ENCODE data around the gene MGMT. TPM values are rescaled to one million over a fixed set of nuclear protein-coding genes. Genes with fewer than 3 reads are reported as not detected.

The MGMT gene
- total and polyA plus RNA-seq, 4 experiments from 2014 or later, result 18.5 to 31.3 (median 24.4) TPM

- Histone ChIP-seq H3K27me3 (ENCODE audit: insufficient read depth, low read length) (no peaks in the 10 kb centered on the region), H3K36me3 (ENCODE audit: insufficient read depth, low read length) (no peaks in the 10 kb centered on the region), H3K27ac (ENCODE audit: low read depth, low read length) (no peak overlapping the region), H3K9me3 (ENCODE audit: control insufficient read depth in 1 of 2, low read length in 2 of 2) (no peaks in the 10 kb centered on the region), H3K4me3 (ENCODE audit: low read length in 2 of 2) (no peak overlapping the region), H3K4me1 (ENCODE audit: insufficient read depth, low read length) (no peaks in the 10 kb centered on the region)
- H3K27me3 Mint-ChIP-seq, result no peaks in the 10 kb centered on the region
- peak overlapping the region in 1 of 7 donors; percentile 54 for H3K27ac Mint-ChIP-seq
- POLR2A ChIA-PET (ENCODE audit: partially characterized antibody), result no interaction called here
- H3K4me1 Mint-ChIP-seq, result peaks cover 0 to 8% (median 3%) of the 10 kb centered on the region in 4 donors
- H3K4me3 Mint-ChIP-seq, result peak overlapping the region in 1 of 8 donors; percentile 34
- H3K9me3 Mint-ChIP-seq, result peaks cover 0 to 36% (median 23%) of the 10 kb centered on the region in 8 donors
- peaks cover 13 to 61% of the 10 kb centered on the region in 2 donors for H3K36me3 Mint-ChIP-seq
- no peak for DNase-seq
- CTCF ChIA-PET (ENCODE audit: partially characterized antibody), result no interaction called here
- intact Hi-C loops (cut with micrococcal nuclease), result no loop called here
Observed at GRCh38 chr10:129624526-129624925, 157.5 kb downstream of the MGMT start.

DNA sequence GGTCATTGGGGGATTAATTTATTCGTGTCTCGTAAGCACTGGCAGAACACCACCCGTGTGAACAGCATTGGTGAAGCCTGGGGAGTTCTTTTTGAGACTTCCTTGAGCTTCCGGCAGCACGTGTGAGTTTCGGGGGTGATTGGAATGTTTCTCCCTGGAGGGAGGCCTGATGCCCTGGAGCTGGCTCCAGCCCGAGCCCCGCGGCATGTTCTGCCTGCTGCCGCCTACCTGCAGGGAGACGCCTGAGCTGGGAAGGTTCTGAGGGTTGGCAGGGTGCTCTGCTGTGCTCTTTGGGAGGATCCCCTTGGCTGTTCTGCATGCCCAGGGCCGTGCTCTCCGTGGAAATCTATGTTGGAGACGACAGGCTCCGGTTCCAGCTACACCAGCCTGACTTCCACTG is 159.3 kb downstream of the MGMT start:
- intact Hi-C loops (cut with micrococcal nuclease), result no loop called here
- CTCF ChIA-PET (ENCODE audit: partially characterized antibody), result no interaction called here
- Mint-ChIP-seq H3K36me3 (peaks cover 24 to 73% of the 10 kb centered on the region in 2 donors), H3K27ac (no peak overlapping the region), H3K27me3 (no peaks in the 10 kb centered on the region), H3K4me3 (no peak overlapping the region), H3K4me1 (peaks cover 0 to 5% (median 2%) of the 10 kb centered on the region in 4 donors), H3K9me3 (peaks cover 0 to 46% (median 31%) of the 10 kb centered on the region in 8 donors)
- H3K27ac ChIP-seq (ENCODE audit: low read depth, low read length), result no peak overlapping the region
- H3K4me1 ChIP-seq (ENCODE audit: insufficient read depth, low read length), result no peaks in the 10 kb centered on the region
- H3K36me3 ChIP-seq (ENCODE audit: insufficient read depth, low read length), result no peaks in the 10 kb centered on the region
- POLR2A ChIA-PET (ENCODE audit: partially characterized antibody), result no interaction called here
- no peak for DNase-seq
- no peaks in the 10 kb centered on the region for H3K27me3 ChIP-seq (ENCODE audit: insufficient read depth, low read length)
- H3K9me3 ChIP-seq (ENCODE audit: control insufficient read depth in 1 of 2, low read length in 2 of 2), result no peaks in the 10 kb centered on the region
- H3K4me3 ChIP-seq (ENCODE audit: low read length in 2 of 2), result no peak overlapping the region

- H3K36me3 Mint-ChIP-seq, result peaks cover 24 to 69% of the 10 kb centered on the region in 2 donors
- intact Hi-C loops (cut with micrococcal nuclease), result no loop called here
- no peaks in the 10 kb centered on the region for H3K27me3 Mint-ChIP-seq
- Histone ChIP-seq H3K27me3 (ENCODE audit: insufficient read depth, low read length) (no peaks in the 10 kb centered on the region), H3K4me3 (ENCODE audit: low read length in 2 of 2) (no peak overlapping the region), H3K4me1 (ENCODE audit: insufficient read depth, low read length) (no peaks in the 10 kb centered on the region), H3K9me3 (ENCODE audit: control insufficient read depth in 1 of 2, low read length in 2 of 2) (no peaks in the 10 kb centered on the region), H3K27ac (ENCODE audit: low read depth, low read length) (no peak overlapping the region), H3K36me3 (ENCODE audit: insufficient read depth, low read length) (no peaks in the 10 kb centered on the region)
- H3K9me3 Mint-ChIP-seq, result peaks cover 0 to 44% (median 28%) of the 10 kb centered on the region in 8 donors
- peaks cover 0 to 3% (median under 1%) of the 10 kb centered on the region in 4 donors for H3K4me1 Mint-ChIP-seq
- POLR2A ChIA-PET (ENCODE audit: partially characterized antibody), result no interaction called here
- H3K4me3 Mint-ChIP-seq, result no peak overlapping the region
- CTCF ChIA-PET (ENCODE audit: partially characterized antibody), result no interaction called here
- DNase-seq, result no peak
- no peak overlapping the region for H3K27ac Mint-ChIP-seq
Observed at GRCh38 chr10:129626796-129627435, 159.9 kb downstream of the MGMT start.

- intact Hi-C loops (cut with micrococcal nuclease), result no loop called here
- no peak overlapping the region for H3K4me3 Mint-ChIP-seq
- no peaks in the 10 kb centered on the region for H3K4me1 ChIP-seq (ENCODE audit: insufficient read depth, low read length)
- ChIA-PET CTCF (ENCODE audit: partially characterized antibody) (no interaction called here), POLR2A (ENCODE audit: partially characterized antibody) (no interaction called here)
- H3K4me1 Mint-ChIP-seq, result peaks cover 0 to 3% (median under 1%) of the 10 kb centered on the region in 4 donors
- peaks cover 25 to 69% of the 10 kb centered on the region in 2 donors for H3K36me3 Mint-ChIP-seq
- DNase-seq, result no peak
- H3K27ac ChIP-seq (ENCODE audit: low read depth, low read length), result no peak overlapping the region
- H3K9me3 ChIP-seq (ENCODE audit: control insufficient read depth in 1 of 2, low read length in 2 of 2), result no peaks in the 10 kb centered on the region
- H3K27me3 Mint-ChIP-seq, result no peaks in the 10 kb centered on the region
- H3K36me3 ChIP-seq (ENCODE audit: insufficient read depth, low read length), result no peaks in the 10 kb centered on the region
- no peaks in the 10 kb centered on the region for H3K27me3 ChIP-seq (ENCODE audit: insufficient read depth, low read length)
- H3K27ac Mint-ChIP-seq, result no peak overlapping the region
- H3K4me3 ChIP-seq (ENCODE audit: low read length in 2 of 2), result no peak overlapping the region
- H3K9me3 Mint-ChIP-seq, result peaks cover 0 to 48% (median 30%) of the 10 kb centered on the region in 8 donors
Observed at GRCh38 chr10:129627442-129627841, 160.4 kb downstream of the MGMT start.

DNA sequence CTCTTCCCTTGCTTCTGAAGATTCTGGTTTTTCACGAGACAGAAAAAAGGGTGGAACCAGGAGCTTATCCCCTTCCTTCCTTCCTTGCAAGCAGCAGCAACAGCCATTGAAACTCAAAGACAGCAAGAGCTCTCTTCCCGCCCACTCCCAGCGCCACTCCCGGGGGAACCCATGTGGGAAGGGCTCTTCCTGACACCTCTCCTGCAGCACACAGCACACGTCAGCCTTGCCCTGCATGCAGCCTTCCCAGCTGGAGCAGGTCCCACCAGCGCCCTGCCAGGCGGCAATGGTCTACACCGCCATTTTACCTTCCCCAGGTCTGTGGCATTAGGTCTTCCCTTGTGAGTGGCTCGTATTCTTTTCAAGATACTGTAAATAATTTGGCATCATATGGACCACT is 161.8 kb downstream of the MGMT start:
- Histone ChIP-seq H3K36me3 (ENCODE audit: insufficient read depth, low read length) (no peaks in the 10 kb centered on the region), H3K4me1 (ENCODE audit: insufficient read depth, low read length) (no peaks in the 10 kb centered on the region), H3K9me3 (ENCODE audit: control insufficient read depth in 1 of 2, low read length in 2 of 2) (no peaks in the 10 kb centered on the region), H3K27ac (ENCODE audit: low read depth, low read length) (no peak overlapping the region), H3K4me3 (ENCODE audit: low read length in 2 of 2) (no peak overlapping the region), H3K27me3 (ENCODE audit: insufficient read depth, low read length) (no peaks in the 10 kb centered on the region)
- intact Hi-C loops (cut with micrococcal nuclease), result no loop called here
- no peak overlapping the region for H3K27ac Mint-ChIP-seq
- no peaks in the 10 kb centered on the region for H3K27me3 Mint-ChIP-seq
- DNase-seq, result no peak
- H3K36me3 Mint-ChIP-seq, result peaks cover 32 to 77% of the 10 kb centered on the region in 2 donors
- ChIA-PET POLR2A (ENCODE audit: partially characterized antibody) (no interaction called here), CTCF (ENCODE audit: partially characterized antibody) (no interaction called here)
- no peak overlapping the region for H3K4me3 Mint-ChIP-seq
- H3K9me3 Mint-ChIP-seq, result peaks cover 0 to 52% (median 39%) of the 10 kb centered on the region in 8 donors
- H3K4me1 Mint-ChIP-seq, result peaks cover 0 to 3% (median under 1%) of the 10 kb centered on the region in 4 donors

DNA sequence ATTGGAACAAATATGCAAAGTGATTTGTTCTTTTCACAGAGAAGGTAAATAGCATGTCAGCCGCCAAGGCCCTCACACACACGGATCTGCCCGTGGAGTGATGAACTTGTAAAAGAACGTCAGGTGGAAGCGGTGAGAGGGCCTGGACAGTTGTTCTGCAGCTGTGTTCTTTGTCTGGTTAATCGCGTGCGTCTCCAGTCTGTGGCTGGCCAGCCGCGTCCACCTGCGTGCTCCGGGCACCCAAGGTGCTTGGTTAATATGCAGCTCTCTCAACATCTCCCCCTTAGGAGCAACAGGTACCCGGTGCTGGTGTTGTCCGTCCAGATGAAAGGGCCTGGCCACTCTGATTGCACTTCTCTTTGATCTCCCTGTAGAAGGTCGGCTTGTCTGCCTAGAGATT is 162.9 kb downstream of the MGMT start:
- Mint-ChIP-seq H3K4me3 (no peak overlapping the region), H3K36me3 (peaks cover 36 to 76% of the 10 kb centered on the region in 2 donors), H3K27me3 (no peaks in the 10 kb centered on the region), H3K27ac (no peak overlapping the region), H3K9me3 (peaks cover 0 to 58% (median 47%) of the 10 kb centered on the region in 8 donors), H3K4me1 (peaks cover 0 to 3% (median under 1%) of the 10 kb centered on the region in 4 donors)
- ChIA-PET CTCF (ENCODE audit: partially characterized antibody) (no interaction called here), POLR2A (ENCODE audit: partially characterized antibody) (no interaction called here)
- Histone ChIP-seq H3K4me1 (ENCODE audit: insufficient read depth, low read length) (no peaks in the 10 kb centered on the region), H3K4me3 (ENCODE audit: low read length in 2 of 2) (no peak overlapping the region), H3K36me3 (ENCODE audit: insufficient read depth, low read length) (no peaks in the 10 kb centered on the region), H3K27me3 (ENCODE audit: insufficient read depth, low read length) (no peaks in the 10 kb centered on the region), H3K9me3 (ENCODE audit: control insufficient read depth in 1 of 2, low read length in 2 of 2) (no peaks in the 10 kb centered on the region), H3K27ac (ENCODE audit: low read depth, low read length) (no peak overlapping the region)
- intact Hi-C loops (cut with micrococcal nuclease), result no loop called here
- no peak for DNase-seq

DNA sequence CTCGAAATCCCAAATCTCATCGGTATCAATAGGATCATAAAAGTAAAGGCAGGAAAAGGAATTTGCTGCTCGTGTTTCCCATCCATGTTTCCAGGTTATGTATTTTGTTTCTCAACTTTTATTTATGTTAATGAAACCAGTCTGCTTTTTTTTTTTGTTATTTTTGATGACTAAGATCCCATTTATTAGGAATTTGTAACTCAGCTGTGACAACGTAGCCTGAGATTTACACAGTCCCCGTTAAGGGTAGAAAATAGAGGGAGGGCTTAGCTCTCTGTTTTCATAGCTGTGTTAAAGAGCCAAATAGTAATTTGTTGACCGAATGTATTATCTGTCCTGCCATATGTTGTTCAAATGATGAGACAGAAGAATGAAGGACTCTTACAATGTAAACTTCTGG is 164.0 kb downstream of the MGMT start:
- no peak overlapping the region for H3K27ac Mint-ChIP-seq
- H3K27me3 ChIP-seq (ENCODE audit: insufficient read depth, low read length), result no peaks in the 10 kb centered on the region
- DNase-seq, result no peak
- peaks cover 0 to 3% (median under 1%) of the 10 kb centered on the region in 4 donors for H3K4me1 Mint-ChIP-seq
- H3K4me3 Mint-ChIP-seq, result no peak overlapping the region
- no peaks in the 10 kb centered on the region for H3K27me3 Mint-ChIP-seq
- peaks cover 37 to 76% of the 10 kb centered on the region in 2 donors for H3K36me3 Mint-ChIP-seq
- no peaks in the 10 kb centered on the region for H3K9me3 ChIP-seq (ENCODE audit: control insufficient read depth in 1 of 2, low read length in 2 of 2)
- H3K4me1 ChIP-seq (ENCODE audit: insufficient read depth, low read length), result no peaks in the 10 kb centered on the region
- CTCF ChIA-PET (ENCODE audit: partially characterized antibody), result no interaction called here
- no peak overlapping the region for H3K27ac ChIP-seq (ENCODE audit: low read depth, low read length)
- H3K9me3 Mint-ChIP-seq, result peaks cover 0 to 65% (median 45%) of the 10 kb centered on the region in 8 donors
- no peaks in the 10 kb centered on the region for H3K36me3 ChIP-seq (ENCODE audit: insufficient read depth, low read length)
- POLR2A ChIA-PET (ENCODE audit: partially characterized antibody), result no interaction called here
- no peak overlapping the region for H3K4me3 ChIP-seq (ENCODE audit: low read length in 2 of 2)
- intact Hi-C loops (cut with micrococcal nuclease), result no loop called here

Measured in CD4-positive, alpha-beta memory T cell (primary cell).